CD14-positive monocyte (primary cell): ENCODE data around the gene SPSB1. TPM values are rescaled to one million over a fixed set of nuclear protein-coding genes. Genes with fewer than 3 reads are reported as not detected.

Source experiments
- DNase-seq, 3 donors: peaks; one replicate each; pipeline ENCODE4 v3.0.0-alpha.2; 2011 to 2022
- H2AFZ ChIP-seq: 2 replicates; pipeline ENCODE4 v1.6.0; 2012; ENCODE audit warnings: mild to moderate bottlenecking, low read depth, low read length, inconsistent platforms; ENCODE audit not compliant: insufficient read depth, poor library complexity, severe bottlenecking
- H3K27ac ChIP-seq, 2 donors: 1 replicate in 1 of 2; 2 replicates in 1 of 2; pipeline ENCODE4 v1.5.1; 2012 to 2013; ENCODE audit warnings: low read length in 2 of 2, control low read depth in 1 of 2, inconsistent platforms in 1 of 2, low read depth in 1 of 2, mild to moderate bottlenecking in 1 of 2
- H3K27me3 ChIP-seq, 2 donors: one replicate each; pipeline versions ENCODE4 v1.6.0 to v1.6.1; 2011 to 2013; ENCODE audit warnings: low read length in 2 of 2; ENCODE audit not compliant: control insufficient read depth in 2 of 2, insufficient read depth in 2 of 2
- H3K36me3 ChIP-seq, 2 donors: replicated peaks in 1 of 2; 1 replicate in 1 of 2; 2 replicates in 1 of 2; pipeline versions ENCODE4 v1.5.1 to v1.6.1; 2012 to 2013; ENCODE audit warnings: low read length in 2 of 2, control low read depth in 1 of 2, inconsistent platforms in 1 of 2, mild to moderate bottlenecking in 1 of 2; ENCODE audit not compliant: insufficient read depth in 2 of 2, control insufficient read depth in 1 of 2
- H3K4me1 ChIP-seq, 2 donors: 1 replicate in 1 of 2; 2 replicates in 1 of 2; pipeline versions ENCODE4 v1.5.1 to v1.6.1; 2012 to 2013; ENCODE audit warnings: low read length in 2 of 2, control low read depth in 1 of 2, inconsistent platforms in 1 of 2, mild to moderate bottlenecking in 1 of 2, moderate library complexity in 1 of 2; ENCODE audit not compliant: insufficient read depth in 2 of 2, control insufficient read depth in 1 of 2
- H3K4me2 ChIP-seq: replicated peaks from 2 replicates; pipeline ENCODE3; 2012; ENCODE audit warnings: low read length, moderate library complexity, mild to moderate bottlenecking; ENCODE audit not compliant: poor library complexity, severe bottlenecking; ENCODE audit errors: extremely low read depth
- H3K4me3 ChIP-seq, 3 experiments: fragments of 200-600 bp in 1 of 3; sonication (generic) in 1 of 3; replicated peaks in 1 of 3; 1 replicate in 2 of 3; 2 replicates in 1 of 3; pipeline ENCODE4 v1.5.1; 2011 to 2013; ENCODE audit warnings: low read length in 3 of 3, mild to moderate bottlenecking in 3 of 3, control low read depth in 2 of 3, low read depth in 2 of 3, inconsistent platforms in 1 of 3, moderate library complexity in 1 of 3
- H3K79me2 ChIP-seq: 2 replicates; pipeline ENCODE4 v1.6.0; 2012; ENCODE audit warnings: mild to moderate bottlenecking, control low read depth, inconsistent platforms, low read length, moderate library complexity; ENCODE audit not compliant: insufficient read depth
- H3K9ac ChIP-seq: 2 replicates; pipeline ENCODE4 v1.6.0; 2017; ENCODE audit warnings: low read length, mild to moderate bottlenecking; ENCODE audit not compliant: insufficient read depth, poor library complexity, severe bottlenecking
- H3K9me3 ChIP-seq, 2 donors: replicated peaks in 1 of 2; 1 replicate in 1 of 2; 2 replicates in 1 of 2; pipeline versions ENCODE4 v1.5.1 to v1.6.1; 2012 to 2013; ENCODE audit warnings: low read length in 2 of 2, control low read depth in 1 of 2; ENCODE audit not compliant: control insufficient read depth in 1 of 2, insufficient read depth in 1 of 2
- H4K20me1 ChIP-seq: 2 replicates; pipeline ENCODE4 v1.6.0; 2012; ENCODE audit warnings: mild to moderate bottlenecking, low read length, control low read depth, moderate library complexity; ENCODE audit not compliant: insufficient read depth
- H3K27ac Mint-ChIP-seq, 7 donors: one replicate each; pipeline ENCODE4 v1.8.0; 2020; ENCODE audit warnings: mild to moderate bottlenecking in 7 of 7, mixed read lengths in 7 of 7, moderate library complexity in 6 of 7, inconsistent platforms in 2 of 7
- H3K27me3 Mint-ChIP-seq, 3 donors: one replicate each; pipeline ENCODE4 v1.8.0; 2021 to 2022; ENCODE audit warnings: low read depth in 3 of 3, mild to moderate bottlenecking in 3 of 3, mixed read lengths in 3 of 3, moderate library complexity in 3 of 3, inconsistent platforms in 1 of 3
- H3K36me3 Mint-ChIP-seq, 2 donors: one replicate each; pipeline ENCODE4 v1.8.0; 2020; ENCODE audit warnings: mixed read lengths in 2 of 2, inconsistent platforms in 1 of 2, mild to moderate bottlenecking in 1 of 2
- H3K4me1 Mint-ChIP-seq: one replicate; pipeline ENCODE4 v1.8.0; 2020; ENCODE audit warnings: mild to moderate bottlenecking, mixed read lengths
- H3K4me3 Mint-ChIP-seq, 2 donors: one replicate each; pipeline ENCODE4 v1.8.0; 2020; ENCODE audit warnings: mild to moderate bottlenecking in 2 of 2, mixed read lengths in 2 of 2, moderate library complexity in 1 of 2
- H3K9me3 Mint-ChIP-seq, 7 donors: one replicate each; pipeline ENCODE4 v1.8.0; 2020 to 2022; ENCODE audit warnings: mixed read lengths in 7 of 7, mild to moderate bottlenecking in 6 of 7, moderate library complexity in 6 of 7, inconsistent platforms in 2 of 7
- WGBS: methylation state at CpG from one replicate; pipeline ENCODE4 v1.1.5; 2013; ENCODE audit warnings: missing lambda C conversion rate; ENCODE audit not compliant: insufficient coverage; 5-methylcytosine and 5-hydroxymethylcytosine counted together
- intact Hi-C, 2 donors: fragments of 100-400 bp; cut with micrococcal nuclease; formaldehyde crosslinking; loops; one replicate each; pipeline versions ENCODE4 v1.15.0 to v1.15.1; 2023
- polyA plus RNA-seq, 3 donors: library from polyadenylated mRNA; depleted of rRNA in 1 of 3; unstranded in 2 of 3; stranded (reverse) in 1 of 3; fragments of 300-500 nt in 2 of 3; fragments of >200 nt in 1 of 3; fragmentation: Illumina TruSeq in 2 of 3; gene quantifications; 1 replicate in 2 of 3; 2 replicates in 1 of 3; pipeline ENCODE4 v1.2.3, GENCODE V29; 2012 to 2021
- TF ChIP-seq, protein P1 (sequence below): fragments of 200-600 bp; IDR thresholded peaks from one replicate; pipeline ENCODE4 v1.8.0; 2022; ENCODE audit warnings: antibody characterized with exemption, mild to moderate bottlenecking

The SPSB1 gene
- polyA plus RNA-seq, 3 donors: 0.15 to 1.2 (median 0.29) TPM

DNA sequence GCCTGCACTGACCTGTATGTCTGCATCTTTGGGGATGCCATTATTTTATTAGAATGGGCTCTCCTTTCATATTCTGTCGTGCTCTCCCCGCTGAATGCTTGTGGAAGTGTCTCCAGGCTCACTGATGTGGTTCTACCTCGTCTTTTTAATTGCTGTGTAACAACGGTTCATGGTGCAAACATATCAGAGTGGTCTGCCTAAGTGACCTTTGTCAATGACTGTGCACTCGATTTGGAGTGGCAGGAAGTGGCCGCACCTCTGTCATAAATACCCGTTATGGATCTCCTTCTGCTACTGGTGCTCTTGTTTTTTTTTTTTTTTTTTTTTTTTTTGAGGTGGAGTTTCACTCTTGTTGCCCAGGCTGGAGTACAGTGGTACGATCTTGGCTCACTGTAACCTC lies 38.3 kb downstream of the SPSB1 start:
- WGBS: 91% methylated on average over 6 of the region's 8 CpGs
- intact Hi-C loops: no loop called here
- H3K9ac ChIP-seq: no peak overlapping the region

DNA sequence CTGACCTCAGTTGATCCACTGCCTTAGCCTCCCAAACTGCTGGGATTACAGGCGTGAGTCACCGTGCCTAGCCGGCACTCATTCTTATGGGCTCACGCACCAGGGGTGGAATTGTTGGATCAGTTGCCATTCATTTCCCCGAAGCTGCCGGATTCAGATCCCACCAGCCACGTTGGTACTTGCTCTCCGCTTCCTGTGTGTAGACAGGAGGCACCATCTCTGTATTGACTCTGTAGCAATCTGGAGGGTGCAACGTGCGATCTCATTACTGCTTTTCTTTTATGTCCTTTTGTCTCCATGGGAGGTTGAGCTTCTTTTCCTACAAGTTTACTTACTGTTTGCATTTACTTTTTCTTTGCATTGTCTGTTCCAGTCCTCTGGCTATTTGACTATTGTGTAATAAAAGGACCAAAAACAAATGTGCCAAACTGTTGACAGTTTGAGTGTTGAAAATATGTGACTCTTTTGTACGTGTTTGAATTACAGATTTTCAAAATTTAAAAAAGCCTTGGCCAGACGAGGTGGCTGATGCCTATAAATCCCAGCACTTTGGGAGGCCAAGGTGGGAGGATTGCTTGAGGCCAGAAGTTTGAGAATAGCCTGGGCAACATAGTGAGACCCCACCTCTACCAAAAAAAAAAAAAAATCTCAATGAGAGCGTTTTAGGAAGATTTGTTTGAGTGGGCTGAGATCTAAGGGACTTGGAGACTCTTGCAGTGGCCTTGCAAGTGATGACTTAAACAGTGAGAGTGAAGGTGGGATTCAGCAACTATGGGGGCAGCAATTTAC lies 39.1 kb downstream of the SPSB1 start:
- H4K20me1 ChIP-seq: no peaks in the 10 kb centered on the region
- Mint-ChIP-seq H3K27ac (no peak overlapping the region), H3K4me1 (peaks cover 2% of the 10 kb centered on the region), H3K9me3 (peaks cover 0 to 3% (median 0%) of the 10 kb centered on the region in 7 donors), H3K4me3 (peak overlapping the region in 1 of 2 donors; percentile 3), H3K36me3 (no peaks in the 10 kb centered on the region), H3K27me3 (peaks cover 4 to 5% (median 4%) of the 10 kb centered on the region in 3 donors)
- H3K4me2 ChIP-seq: no peak overlapping the region
- H3K4me1 ChIP-seq: no peaks in the 10 kb centered on the region
- H2AFZ ChIP-seq: no peak overlapping the region
- intact Hi-C loops: no loop called here
- no peaks in the 10 kb centered on the region for H3K9me3 ChIP-seq
- no peaks in the 10 kb centered on the region for H3K27me3 ChIP-seq
- no peak overlapping the region for H3K9ac ChIP-seq
- WGBS: 100% methylated on average over 4 of the region's 13 CpGs
- H3K36me3 ChIP-seq: no peaks in the 10 kb centered on the region
- no peaks in the 10 kb centered on the region for H3K79me2 ChIP-seq
- TF ChIP-seq, protein P1, sequence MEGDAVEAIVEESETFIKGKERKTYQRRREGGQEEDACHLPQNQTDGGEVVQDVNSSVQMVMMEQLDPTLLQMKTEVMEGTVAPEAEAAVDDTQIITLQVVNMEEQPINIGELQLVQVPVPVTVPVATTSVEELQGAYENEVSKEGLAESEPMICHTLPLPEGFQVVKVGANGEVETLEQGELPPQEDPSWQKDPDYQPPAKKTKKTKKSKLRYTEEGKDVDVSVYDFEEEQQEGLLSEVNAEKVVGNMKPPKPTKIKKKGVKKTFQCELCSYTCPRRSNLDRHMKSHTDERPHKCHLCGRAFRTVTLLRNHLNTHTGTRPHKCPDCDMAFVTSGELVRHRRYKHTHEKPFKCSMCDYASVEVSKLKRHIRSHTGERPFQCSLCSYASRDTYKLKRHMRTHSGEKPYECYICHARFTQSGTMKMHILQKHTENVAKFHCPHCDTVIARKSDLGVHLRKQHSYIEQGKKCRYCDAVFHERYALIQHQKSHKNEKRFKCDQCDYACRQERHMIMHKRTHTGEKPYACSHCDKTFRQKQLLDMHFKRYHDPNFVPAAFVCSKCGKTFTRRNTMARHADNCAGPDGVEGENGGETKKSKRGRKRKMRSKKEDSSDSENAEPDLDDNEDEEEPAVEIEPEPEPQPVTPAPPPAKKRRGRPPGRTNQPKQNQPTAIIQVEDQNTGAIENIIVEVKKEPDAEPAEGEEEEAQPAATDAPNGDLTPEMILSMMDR: no peak
- H3K27ac ChIP-seq: no peak overlapping the region
- H3K4me3 ChIP-seq: no peak overlapping the region
- DNase-seq: no peak

More for the DNA sequence above, 38.3 kb downstream of the SPSB1 start:
- no peak for DNase-seq
- peak overlapping the region in 1 of 2 donors; percentile 23 for H3K4me3 Mint-ChIP-seq
- no peaks in the 10 kb centered on the region for H3K79me2 ChIP-seq
- no peaks in the 10 kb centered on the region for H4K20me1 ChIP-seq
- no peak overlapping the region for H3K4me2 ChIP-seq
- H3K27ac Mint-ChIP-seq: no peak overlapping the region
- H3K36me3 ChIP-seq: no peaks in the 10 kb centered on the region
- H3K4me3 ChIP-seq: no peak overlapping the region
- no peak overlapping the region for H2AFZ ChIP-seq
- H3K36me3 Mint-ChIP-seq: no peaks in the 10 kb centered on the region
- no peak overlapping the region for H3K27ac ChIP-seq
- peaks cover 0 to 3% (median 0%) of the 10 kb centered on the region in 7 donors for H3K9me3 Mint-ChIP-seq
- TF ChIP-seq, protein P1: no peak
- H3K9me3 ChIP-seq: no peaks in the 10 kb centered on the region
- H3K4me1 Mint-ChIP-seq: peaks cover 2% of the 10 kb centered on the region
- H3K27me3 ChIP-seq: no peaks in the 10 kb centered on the region
- no peaks in the 10 kb centered on the region for H3K4me1 ChIP-seq
- H3K27me3 Mint-ChIP-seq: peaks cover 3 to 6% (median 4%) of the 10 kb centered on the region in 3 donors
